HepG2 (cell line): Measurements from ENCODE around the gene TTC28. TPM values are rescaled to one million over a fixed set of nuclear protein-coding genes. Genes with fewer than 3 reads are reported as not detected.

ENCODE experiments used
- BHLHE40 ChIP-seq: IDR thresholded peaks from 2 replicates; pipeline ENCODE4 v1.6.1; 2011; ENCODE audit warnings: low read length, improper control_type of control experiment
- FOXO1 ChIP-seq: sonication (generic); formaldehyde crosslinking; IDR thresholded peaks from 2 replicates; pipeline ENCODE4 v1.4.0; 2020; ENCODE audit warnings: missing genetic modification reagents
- FOXO4 ChIP-seq: sonication (generic); formaldehyde crosslinking; conservative IDR thresholded peaks from 2 replicates; pipeline ENCODE4 v1.8.1; 2023; ENCODE audit warnings: missing genetic modification reagents
- GATAD2A ChIP-seq: IDR thresholded peaks from 2 replicates; pipeline ENCODE4 v1.6.1; 2016
- KDM5B ChIP-seq: sonication (generic); formaldehyde crosslinking; IDR thresholded peaks from 2 replicates; pipeline ENCODE4 v1.4.0; 2020; ENCODE audit warnings: missing genetic modification reagents, mild to moderate bottlenecking, borderline replicate concordance
- MXI1 ChIP-seq: IDR thresholded peaks from 3 replicates; pipeline ENCODE4 v1.6.1; 2012; ENCODE audit warnings: low read depth, low read length, inconsistent platforms, borderline replicate concordance
- NFATC3 ChIP-seq: sonication (generic); formaldehyde crosslinking; IDR thresholded peaks from 2 replicates; pipeline ENCODE4 v1.5.1; 2020; ENCODE audit warnings: mild to moderate bottlenecking, missing genetic modification reagents
- NR2C2 ChIP-seq: sonication (generic); formaldehyde crosslinking; IDR thresholded peaks from 2 replicates; pipeline ENCODE4 v1.4.0; 2020; ENCODE audit warnings: missing genetic modification reagents, mild to moderate bottlenecking, moderate library complexity, borderline replicate concordance
- RAD21 ChIP-seq: fragments of 450-650 bp; formaldehyde crosslinking; IDR thresholded peaks from 2 replicates; pipeline ENCODE4 v1.5.0; 2020; ENCODE audit warnings: mild to moderate bottlenecking
- RXRA ChIP-seq: sonication (generic); formaldehyde crosslinking; IDR thresholded peaks from 2 replicates; pipeline ENCODE4 v1.5.1; 2020; ENCODE audit warnings: missing genetic modification reagents
- RXRB ChIP-seq: IDR thresholded peaks from 2 replicates; pipeline ENCODE4 v1.6.1; 2016; ENCODE audit warnings: borderline replicate concordance, missing genetic modification reagents, missing compliant biosample characterization
- STAG1 ChIP-seq: sonication (generic); formaldehyde crosslinking; IDR thresholded peaks from 2 replicates; pipeline ENCODE4 v1.4.0; 2020; ENCODE audit warnings: missing genetic modification reagents
- TEAD3 ChIP-seq: optimal IDR thresholded peaks from 2 replicates; pipeline ENCODE3; 2016; ENCODE audit warnings: borderline replicate concordance
- THAP7 ChIP-seq: sonication (generic); formaldehyde crosslinking; IDR thresholded peaks from 2 replicates; pipeline ENCODE4 v1.8.1; 2023; ENCODE audit warnings: mild to moderate bottlenecking, missing genetic modification reagents
- TRAFD1 ChIP-seq: sonication (generic); formaldehyde crosslinking; IDR thresholded peaks from 2 replicates; pipeline ENCODE4 v1.5.1; 2020; ENCODE audit warnings: missing genetic modification reagents, mild to moderate bottlenecking, borderline replicate concordance
- XRCC5 ChIP-seq: fragments of 200-400 bp; formaldehyde crosslinking; optimal IDR thresholded peaks from 2 replicates; pipeline ENCODE3; 2017; ENCODE audit warnings: mild to moderate bottlenecking, low read length
- ZBTB33 ChIP-seq: sonication (generic); formaldehyde crosslinking; IDR thresholded peaks from 2 replicates; pipeline ENCODE4 v1.4.0; 2020; ENCODE audit warnings: missing genetic modification reagents
- ZBTB38 ChIP-seq: sonication (generic); formaldehyde crosslinking; IDR thresholded peaks from 2 replicates; pipeline ENCODE4 v1.5.1; 2020; ENCODE audit warnings: mild to moderate bottlenecking, missing genetic modification reagents
- ZNF775 ChIP-seq: sonication (generic); formaldehyde crosslinking; IDR thresholded peaks from 2 replicates; pipeline ENCODE4 v1.4.0; 2020; ENCODE audit warnings: missing genetic modification reagents, mild to moderate bottlenecking, moderate library complexity, borderline replicate concordance
- ZNF878 ChIP-seq: sonication (generic); formaldehyde crosslinking; IDR thresholded peaks from 2 replicates; pipeline ENCODE4 v1.8.1; 2023; ENCODE audit warnings: mild to moderate bottlenecking, missing genetic modification reagents, moderate library complexity
- ZSCAN25 ChIP-seq: sonication (generic); formaldehyde crosslinking; IDR thresholded peaks from 2 replicates; pipeline ENCODE4 v1.8.0; 2022; ENCODE audit warnings: mild to moderate bottlenecking, missing genetic modification reagents
- polyA plus RNA-seq, 8 experiments: library from polyadenylated mRNA; depleted of rRNA in 3 of 8; stranded (reverse) in 7 of 8; unstranded in 1 of 8; fragments of >200 nt; fragmentation: Illumina TruSeq in 4 of 8; extraction: Trizol in 4 of 8; gene quantifications; 2 replicates each; pipeline versions ENCODE4 v1.2.1 to v1.2.3, GENCODE V29; 2011 to 2016; ENCODE audit warnings: low read depth in 4 of 8, missing spikeins in 1 of 8, mixed read lengths in 1 of 8; ENCODE audit not compliant: insufficient read depth in 1 of 8
- total RNA-seq, 5 experiments: library from RNA; depleted of rRNA; stranded (reverse); fragments of >200 nt; fragmentation: Illumina TruSeq; extraction: Trizol; gene quantifications; 2 replicates each; pipeline ENCODE4 v1.2.3, GENCODE V29; 2016; ENCODE audit warnings: low read depth in 1 of 5
- TF ChIP-seq, protein P1 (sequence below): IDR thresholded peaks from 2 replicates; pipeline ENCODE4 v1.6.1; 2018; ENCODE audit warnings: missing genetic modification reagents

Gene TTC28
- total and polyA plus RNA-seq, 2 of the 13 experiments (the other 11 are each of a cell fraction or from before 2014, with no cell fraction given): 4.2 to 13.1 TPM

DNA sequence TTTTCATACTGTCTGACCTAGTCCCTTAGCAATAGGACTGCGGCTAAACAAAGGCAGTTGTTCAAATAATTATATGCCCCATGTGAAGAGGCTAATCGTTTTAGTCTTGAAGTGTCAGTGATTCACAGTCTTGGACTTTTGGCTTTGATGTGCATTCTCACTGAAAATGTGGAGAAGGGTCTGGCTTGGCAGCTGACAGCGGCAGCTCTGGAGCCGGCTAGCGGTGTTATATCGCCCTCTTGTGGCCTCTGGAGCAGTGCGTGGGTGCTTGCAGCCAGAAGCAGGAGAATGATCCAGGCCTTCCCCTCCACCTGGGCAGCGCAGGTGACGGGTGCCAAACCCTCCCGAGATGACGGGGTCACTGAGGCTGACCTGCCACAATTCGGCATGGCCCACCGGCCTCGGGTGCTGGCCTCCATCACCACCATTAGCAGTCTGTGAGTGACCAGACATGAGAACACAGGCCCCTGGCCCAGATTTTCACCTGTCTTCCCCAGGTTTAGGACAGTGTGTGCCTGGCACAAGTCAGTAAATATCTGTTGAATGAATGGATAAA lies 670.3 kb downstream of the TTC28 start (continued):
- TF ChIP-seq, protein P1, sequence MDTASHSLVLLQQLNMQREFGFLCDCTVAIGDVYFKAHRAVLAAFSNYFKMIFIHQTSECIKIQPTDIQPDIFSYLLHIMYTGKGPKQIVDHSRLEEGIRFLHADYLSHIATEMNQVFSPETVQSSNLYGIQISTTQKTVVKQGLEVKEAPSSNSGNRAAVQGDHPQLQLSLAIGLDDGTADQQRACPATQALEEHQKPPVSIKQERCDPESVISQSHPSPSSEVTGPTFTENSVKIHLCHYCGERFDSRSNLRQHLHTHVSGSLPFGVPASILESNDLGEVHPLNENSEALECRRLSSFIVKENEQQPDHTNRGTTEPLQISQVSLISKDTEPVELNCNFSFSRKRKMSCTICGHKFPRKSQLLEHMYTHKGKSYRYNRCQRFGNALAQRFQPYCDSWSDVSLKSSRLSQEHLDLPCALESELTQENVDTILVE: 0 out of 2 replicates have a peak, but pooled peaks have one; percentile 42
- 0 out of 2 replicates have a peak, but pooled peaks have one; percentile 32 for TF ChIP-seq THAP7 (CRISPR knock-in tag)
- 0 out of 2 replicates have a peak, but pooled peaks have one; percentile 24 for TF ChIP-seq KDM5B
- 0 out of 2 replicates have a peak, but pooled peaks have one; percentile 54 for TF ChIP-seq ZBTB38 (CRISPR knock-in tag)
- 0 out of 2 replicates have a peak, but pooled peaks have one; percentile 10 for TF ChIP-seq RXRA (CRISPR knock-in tag)
- TF ChIP-seq ZNF775 (CRISPR knock-in tag): no peak
- TF ChIP-seq FOXO4 (CRISPR knock-in tag): no peak
- TF ChIP-seq MXI1: no peak
- TF ChIP-seq TRAFD1: peak; percentile 32; the same call in 1 of the 2 replicates
- TF ChIP-seq GATAD2A (CRISPR knock-in tag): 0 out of 2 replicates have a peak, but pooled peaks have one; percentile 18
- TF ChIP-seq TEAD3 (CRISPR knock-in tag): no peak
- TF ChIP-seq STAG1: peak; percentile 94
- peak; percentile 83 for TF ChIP-seq RAD21
- TF ChIP-seq ZNF878 (CRISPR knock-in tag): no peak
- peak; percentile 25; the same call in 1 of the 2 replicates for TF ChIP-seq RXRB (CRISPR knock-in tag)
- TF ChIP-seq NR2C2: no peak
- 0 out of 2 replicates have a peak, but pooled peaks have one; percentile 14 for TF ChIP-seq BHLHE40
- TF ChIP-seq NFATC3: 0 out of 2 replicates have a peak, but pooled peaks have one; percentile 40
- 0 out of 2 replicates have a peak, but pooled peaks have one; percentile 24 for TF ChIP-seq FOXO1 (CRISPR knock-in tag)
- TF ChIP-seq ZBTB33 (CRISPR knock-in tag): peak; percentile 65; the same call in 1 of the 2 replicates
- TF ChIP-seq XRCC5: peak; percentile 39
- TF ChIP-seq ZSCAN25 (CRISPR knock-in tag): peak; percentile 28; the same call in 1 of the 2 replicates
